ENCODE data around the gene MPHOSPH6. TPM values are rescaled to one million over a fixed set of nuclear protein-coding genes. Genes with fewer than 3 reads are reported as not detected.

The MPHOSPH6 gene
- total and polyA plus RNA-seq, 2 donors from 2014 or later: 22.7 to 28.2 TPM

GRCh38 chr16:82152196-82152595, 17.8 kb downstream of the MPHOSPH6 start:
- H3K9me3 ChIP-seq (ENCODE audit: control insufficient read depth in 2 of 3, insufficient read depth in 1 of 3, low read length in 3 of 3): peaks cover 0 to 1% (median 0%) of the 10 kb centered on the region in 3 donors
- DNase-seq: no peak
- H3K9ac ChIP-seq (ENCODE audit: low read length in 3 of 3): no peak overlapping the region
- no peak for TF ChIP-seq CTCF (IDR thresholded peaks at IDR 0.05; ENCODE audit: borderline replicate concordance, extremely low read depth, insufficient read depth)
- intact Hi-C loops (cut with DNase I): no loop called here
- no peaks in the 10 kb centered on the region for H3K27me3 ChIP-seq (ENCODE audit: control insufficient read depth, insufficient read depth, low read length)
- peaks cover 0 to 6% (median 2%) of the 10 kb centered on the region in 3 donors for H3K36me3 ChIP-seq (ENCODE audit: control insufficient read depth in 2 of 3, insufficient read depth in 3 of 3, low read length in 3 of 3)
- H3K4me1 ChIP-seq (ENCODE audit: control insufficient read depth in 2 of 3, insufficient read depth in 2 of 3, low read depth in 1 of 3, low read length in 3 of 3): no peaks in the 10 kb centered on the region
- H3K27ac ChIP-seq (ENCODE audit: low read depth in 2 of 2, low read length in 2 of 2): no peak overlapping the region
- no peak for FAIRE-seq
- no peak overlapping the region for H3K4me3 ChIP-seq (ENCODE audit: low read length in 3 of 3)

GRCh38 chr16:82150549-82150948, 19.5 kb downstream of the MPHOSPH6 start:
- no peak overlapping the region for H3K4me3 ChIP-seq (ENCODE audit: low read length in 3 of 3)
- DNase-seq (no peak), FAIRE-seq (no peak)
- H3K9ac ChIP-seq (ENCODE audit: low read length in 3 of 3): no peak overlapping the region
- no peak overlapping the region for H3K27ac ChIP-seq (ENCODE audit: low read depth in 2 of 2, low read length in 2 of 2)
- no peaks in the 10 kb centered on the region for H3K4me1 ChIP-seq (ENCODE audit: control insufficient read depth in 2 of 3, insufficient read depth in 2 of 3, low read depth in 1 of 3, low read length in 3 of 3)
- no peaks in the 10 kb centered on the region for H3K27me3 ChIP-seq (ENCODE audit: control insufficient read depth, insufficient read depth, low read length)
- intact Hi-C loops (cut with DNase I): no loop called here
- H3K36me3 ChIP-seq (ENCODE audit: control insufficient read depth in 2 of 3, insufficient read depth in 3 of 3, low read length in 3 of 3): peaks cover 0 to 11% (median 2%) of the 10 kb centered on the region in 3 donors
- TF ChIP-seq CTCF (IDR thresholded peaks at IDR 0.05; ENCODE audit: borderline replicate concordance, extremely low read depth, insufficient read depth): no peak
- peaks cover 0 to 1% (median 0%) of the 10 kb centered on the region in 3 donors for H3K9me3 ChIP-seq (ENCODE audit: control insufficient read depth in 2 of 3, insufficient read depth in 1 of 3, low read length in 3 of 3)

- DNase-seq: no peak
- no peak for FAIRE-seq
- Histone ChIP-seq H3K9me3 (ENCODE audit: control insufficient read depth in 2 of 3, insufficient read depth in 1 of 3, low read length in 3 of 3) (no peaks in the 10 kb centered on the region), H3K36me3 (ENCODE audit: control insufficient read depth in 2 of 3, insufficient read depth in 3 of 3, low read length in 3 of 3) (peaks cover 0 to 11% (median 2%) of the 10 kb centered on the region in 3 donors), H3K4me1 (ENCODE audit: control insufficient read depth in 2 of 3, insufficient read depth in 2 of 3, low read depth in 1 of 3, low read length in 3 of 3) (no peaks in the 10 kb centered on the region), H3K9ac (ENCODE audit: low read length in 3 of 3) (no peak overlapping the region), H3K4me3 (ENCODE audit: low read length in 3 of 3) (no peak overlapping the region), H3K27me3 (ENCODE audit: control insufficient read depth, insufficient read depth, low read length) (no peaks in the 10 kb centered on the region), H3K27ac (ENCODE audit: low read depth in 2 of 2, low read length in 2 of 2) (no peak overlapping the region)
- intact Hi-C loops (cut with DNase I): no loop called here
- no peak for TF ChIP-seq CTCF (IDR thresholded peaks at IDR 0.05; ENCODE audit: borderline replicate concordance, extremely low read depth, insufficient read depth)
Measured at GRCh38 chr16:82149536-82149935, 20.5 kb downstream of the MPHOSPH6 start.

DNA sequence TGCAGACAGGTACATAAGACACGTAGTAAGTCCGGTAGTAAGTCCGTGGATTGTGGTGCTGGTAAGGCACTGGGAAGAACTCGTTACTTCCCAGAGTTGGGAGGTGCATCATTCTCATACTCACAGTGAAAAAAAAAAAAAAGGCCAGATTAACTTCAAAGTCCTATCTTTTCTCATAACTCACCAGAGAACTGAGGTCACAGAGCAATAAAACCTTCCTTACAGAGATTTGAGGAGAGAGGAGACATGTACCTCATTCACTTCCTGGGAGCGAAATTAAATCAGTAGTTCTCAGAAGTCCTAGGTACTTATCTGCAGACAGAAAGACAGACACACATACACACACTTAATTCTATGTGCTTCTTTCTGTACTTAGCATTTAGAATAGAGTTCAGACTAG, 22.5 kb downstream of the MPHOSPH6 start:
- Histone ChIP-seq H3K27me3 (ENCODE audit: control insufficient read depth, insufficient read depth, low read length) (no peaks in the 10 kb centered on the region), H3K4me1 (ENCODE audit: control insufficient read depth in 2 of 3, insufficient read depth in 2 of 3, low read depth in 1 of 3, low read length in 3 of 3) (no peaks in the 10 kb centered on the region), H3K9me3 (ENCODE audit: control insufficient read depth in 2 of 3, insufficient read depth in 1 of 3, low read length in 3 of 3) (no peaks in the 10 kb centered on the region), H3K36me3 (ENCODE audit: control insufficient read depth in 2 of 3, insufficient read depth in 3 of 3, low read length in 3 of 3) (peaks cover 0 to 11% (median 2%) of the 10 kb centered on the region in 3 donors), H3K27ac (ENCODE audit: low read depth in 2 of 2, low read length in 2 of 2) (no peak overlapping the region), H3K9ac (ENCODE audit: low read length in 3 of 3) (no peak overlapping the region), H3K4me3 (ENCODE audit: low read length in 3 of 3) (no peak overlapping the region)
- FAIRE-seq: no peak
- DNase-seq: no peak
- TF ChIP-seq CTCF (IDR thresholded peaks at IDR 0.05; ENCODE audit: borderline replicate concordance, extremely low read depth, insufficient read depth): no peak
- intact Hi-C loops (cut with DNase I): no loop called here

Measured in kidney (tissue), 14 donors.